GM12878 (cell line): ENCODE data around the gene ZMIZ1.

Source experiments
- BRCA1 ChIP-seq: IDR thresholded peaks from 2 replicates; pipeline ENCODE4 v1.6.1; 2011; ENCODE audit warnings: low read depth, low read length, improper control_type of control experiment
- CTCF ChIP-seq, 3 experiments: IDR thresholded peaks in 2 of 3; conservative IDR thresholded peaks in 1 of 3; 2 replicates each; pipeline ENCODE4 v1.5.1; 2011; ENCODE audit warnings: low read depth in 3 of 3, low read length in 3 of 3, mild to moderate bottlenecking in 3 of 3, control low read depth in 2 of 3, moderate library complexity in 2 of 3, inconsistent platforms in 1 of 3, mixed read lengths in 1 of 3; ENCODE audit not compliant: control insufficient read depth in 2 of 3, insufficient read depth in 1 of 3; ENCODE audit errors: extremely low read depth in 1 of 3
- EP300 ChIP-seq, 2 experiments: fragments of 150-350 bp in 1 of 2; IDR thresholded peaks; 2 replicates each; pipeline ENCODE4 v1.6.1; 2011 to 2012; ENCODE audit warnings: low read depth in 2 of 2, low read length in 2 of 2, borderline replicate concordance in 1 of 2, improper control_type of control experiment in 1 of 2, inconsistent platforms in 1 of 2; ENCODE audit not compliant: control insufficient read depth in 1 of 2
- FOXM1 ChIP-seq: IDR thresholded peaks from 2 replicates; pipeline ENCODE4 v1.6.1; 2012; ENCODE audit warnings: low read depth, mild to moderate bottlenecking, inconsistent platforms, low read length, moderate library complexity
- IRF3 ChIP-seq: fragments of 450-650 bp; IDR thresholded peaks from 2 replicates; pipeline ENCODE4 v1.6.1; 2014; ENCODE audit warnings: mild to moderate bottlenecking
- JUND ChIP-seq: IDR thresholded peaks from 2 replicates; pipeline ENCODE4 v1.6.1; 2012; ENCODE audit warnings: low read depth, mild to moderate bottlenecking, low read length, improper control_type of control experiment, moderate library complexity
- NBN ChIP-seq: fragments of 450-650 bp; IDR thresholded peaks from 2 replicates; pipeline ENCODE4 v1.6.1; 2016
- SMAD1 ChIP-seq: fragments of 450-650 bp; IDR thresholded peaks from 2 replicates; pipeline ENCODE4 v1.6.1; 2018; ENCODE audit warnings: mild to moderate bottlenecking, low read depth; ENCODE audit not compliant: partially characterized antibody
- SUZ12 ChIP-seq: fragments of 200-600 bp; sonication (generic); IDR thresholded peaks from one replicate; pipeline ENCODE4 v1.6.1; 2018; ENCODE audit warnings: antibody characterized with exemption, mild to moderate bottlenecking; ENCODE audit not compliant: unreplicated experiment
- ZNF217 ChIP-seq: fragments of 450-650 bp; IDR thresholded peaks from 2 replicates; pipeline ENCODE4 v1.6.1; 2017; ENCODE audit warnings: antibody characterized with exemption, mild to moderate bottlenecking
- TF ChIP-seq, protein P1 (sequence below): IDR thresholded peaks from 2 replicates; pipeline ENCODE4 v1.6.1; 2012; ENCODE audit warnings: low read depth, low read length, improper control_type of control experiment

DNA sequence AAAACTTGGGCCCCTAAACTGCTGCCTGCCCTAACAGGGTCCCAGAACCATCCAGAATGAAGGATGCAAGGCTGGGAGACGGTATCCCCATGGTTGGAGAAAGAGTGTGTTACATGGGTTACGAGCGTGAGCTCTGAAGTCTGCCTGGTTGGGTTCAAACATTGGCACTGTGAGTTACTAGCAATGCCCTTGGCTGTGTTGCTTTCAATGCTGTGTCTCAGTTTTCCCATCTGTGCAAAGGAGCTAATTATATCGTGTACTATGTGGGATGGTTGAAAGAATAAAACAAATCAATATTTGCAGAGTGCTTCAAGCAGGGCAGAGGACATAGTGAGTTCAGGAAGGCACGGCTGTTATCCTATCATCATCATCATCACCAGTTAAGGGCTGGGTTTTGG lies 114.7 kb downstream of the ZMIZ1 start:
- TF ChIP-seq JUND (no peak), CTCF (IDR thresholded peaks at IDR 0.05 in 2 of 3, conservative IDR thresholded peaks at IDR 0.05 in 1 of 3; ENCODE audit: control insufficient read depth in 2 of 3, extremely low read depth in 1 of 3, insufficient read depth in 1 of 3, low read depth in 3 of 3, low read length in 3 of 3) (no peak), SUZ12 (no peak), NBN (no peak), FOXM1 (no peak), EP300 (IDR thresholded peaks at IDR 0.05; ENCODE audit: borderline replicate concordance in 1 of 2, control insufficient read depth in 1 of 2, low read depth in 2 of 2, low read length in 2 of 2) (no peak), IRF3 (no peak), SMAD1 (no peak), BRCA1 (no peak), ZNF217 (no peak)
- TF ChIP-seq, protein P1, sequence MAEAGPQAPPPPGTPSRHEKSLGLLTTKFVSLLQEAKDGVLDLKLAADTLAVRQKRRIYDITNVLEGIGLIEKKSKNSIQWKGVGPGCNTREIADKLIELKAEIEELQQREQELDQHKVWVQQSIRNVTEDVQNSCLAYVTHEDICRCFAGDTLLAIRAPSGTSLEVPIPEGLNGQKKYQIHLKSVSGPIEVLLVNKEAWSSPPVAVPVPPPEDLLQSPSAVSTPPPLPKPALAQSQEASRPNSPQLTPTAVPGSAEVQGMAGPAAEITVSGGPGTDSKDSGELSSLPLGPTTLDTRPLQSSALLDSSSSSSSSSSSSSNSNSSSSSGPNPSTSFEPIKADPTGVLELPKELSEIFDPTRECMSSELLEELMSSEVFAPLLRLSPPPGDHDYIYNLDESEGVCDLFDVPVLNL: no peak
